ENCODE measurements around the gene ASH1L. TPM values are rescaled to one million over a fixed set of nuclear protein-coding genes. Genes with fewer than 3 reads are reported as not detected.

ASH1L gene
- total RNA-seq, 2 experiments from 2014 or later, result 35.9 to 42.0 TPM

Other genes with a start within 250 kb of the ASH1L start
- 10 to 100 TPM; 24.6 to 26.2 TPM for gene RUSC1, start 241.9 kb downstream of the ASH1L start, total RNA-seq
- gene MSTO1, start 47.4 kb upstream of the ASH1L start, total RNA-seq, result 10 to 100 TPM; 43.4 to 43.6 TPM
- 10 to 100 TPM; 75.2 to 80.2 TPM for gene YY1AP1, start 126.0 kb upstream of the ASH1L start, total RNA-seq
- 100 to 1,000 TPM; 119 to 123 TPM for gene DAP3, start 126.3 kb upstream of the ASH1L start, total RNA-seq